MCF 10A (cell line): ENCODE data around the gene HPN. TPM values are rescaled to one million over a fixed set of nuclear protein-coding genes. Genes with fewer than 3 reads are reported as not detected.

ENCODE experiments used
- BruUV-seq: library from RNA; stranded (reverse); fragments of 400-500 nt; replicated peaks from 2 replicates; lab custom pipeline; 2021; lab: Mats Ljungman, UMichigan
- CTCF ChIA-PET: fragments of 300-600 bp; sonication (Branson Sonifier 250); formaldehyde crosslinking; extraction: SDS; loops from one replicate; lab custom pipeline; 2021; ENCODE audit warnings: antibody characterized with exemption, inconsistent platforms; lab: Yijun Ruan, JAX
- POLR2A ChIA-PET: fragments of 300-600, 350-650 bp; sonication (Branson Sonifier 250); formaldehyde crosslinking; extraction: SDS; loops from one replicate; lab custom pipeline; 2020; ENCODE audit warnings: antibody characterized with exemption, inconsistent platforms; lab: Yijun Ruan, JAX
- DNase-seq: peaks from one replicate; pipeline ENCODE4 v3.0.0-alpha.2; 2018; ENCODE audit not compliant: unreplicated experiment
- H3K27ac Mint-ChIP-seq: one replicate; pipeline ENCODE4 v1.8.0; 2022; ENCODE audit warnings: mild to moderate bottlenecking, low read depth, mixed read lengths; ENCODE audit not compliant: unreplicated experiment
- H3K27me3 Mint-ChIP-seq: one replicate; pipeline ENCODE4 v1.8.0; 2022; ENCODE audit warnings: mixed read lengths; ENCODE audit not compliant: insufficient read depth, unreplicated experiment
- H3K36me3 Mint-ChIP-seq: one replicate; pipeline ENCODE4 v1.8.0; 2022; ENCODE audit warnings: mild to moderate bottlenecking, moderate library complexity, mixed read lengths; ENCODE audit not compliant: insufficient read depth, unreplicated experiment
- H3K4me1 Mint-ChIP-seq: one replicate; pipeline ENCODE4 v1.8.0; 2022; ENCODE audit warnings: mixed read lengths; ENCODE audit not compliant: insufficient read depth, unreplicated experiment
- H3K4me3 Mint-ChIP-seq: one replicate; pipeline ENCODE4 v1.8.0; 2022; ENCODE audit warnings: mild to moderate bottlenecking, moderate library complexity, mixed read lengths; ENCODE audit not compliant: unreplicated experiment
- H3K9me3 Mint-ChIP-seq: one replicate; pipeline ENCODE4 v1.8.0; 2022; ENCODE audit warnings: mixed read lengths; ENCODE audit not compliant: unreplicated experiment
- CTCF ChIP-seq: fragments of 200-600 bp; IDR thresholded peaks from one replicate; pipeline ENCODE4 v1.8.0; 2022; ENCODE audit warnings: antibody characterized with exemption, mild to moderate bottlenecking; ENCODE audit not compliant: unreplicated experiment
- intact Hi-C: fragments of 100-400 bp; cut with micrococcal nuclease; formaldehyde crosslinking; loops from 2 replicates; pipeline ENCODE4 v1.14.1; 2022
- total RNA-seq: library from RNA; stranded (reverse); gene quantifications from 2 replicates; pipeline ENCODE4 v1.2.3, GENCODE V29; 2022

The HPN gene
- total RNA-seq, 1 experiment from 2014 or later: not detected

GRCh38 chr19:34999498-35000337 lies 41.8 kb upstream of the HPN start, which contains the start of gene GRAMD1A:
TSS of gene GRAMD1A (plus strand) at chr19:35000323. CDS start at chr19:35000479, 156 bp downstream.
- TSS peak; percentile 91 for BruUV-seq
- POLR2A ChIA-PET: interaction anchor here (0.6 to 1.8 kb wide), 4 partner anchors 11 to 73 kb away, joined by 4 to 9 read pairs (median 6); partner anchors contain the start of genes ZNF30 and ZNF792
- Mint-ChIP-seq H3K4me3 (peak within 1 kb of the TSS; percentile 84), H3K4me1 (peaks cover 29% of the 10 kb centered on the region), H3K27me3 (no peaks in the 10 kb centered on the region), H3K27ac (peak within 1 kb of the TSS; percentile 86), H3K9me3 (no peaks in the 10 kb centered on the region), H3K36me3 (peaks cover 6% of the 10 kb centered on the region)
- peak; percentile 93 for DNase-seq
- CTCF ChIA-PET: interaction anchor here (0.7 to 2.7 kb wide), 3 partner anchors 17 to 46 kb away, joined by 3 to 16 read pairs (median 5); no protein-coding TSS in a partner anchor
- intact Hi-C loops: no loop called here
- no peak for TF ChIP-seq CTCF

GRCh38 chr19:35000338-35000646 lies 41.2 kb upstream of the HPN start:
- peak overlapping the region; percentile 84 for H3K4me3 Mint-ChIP-seq
- peak overlapping the region; percentile 86 for H3K27ac Mint-ChIP-seq
- H3K27me3 Mint-ChIP-seq: no peaks in the 10 kb centered on the region
- intact Hi-C loops: no loop called here
- peaks cover 29% of the 10 kb centered on the region for H3K4me1 Mint-ChIP-seq
- BruUV-seq: no TSS peak
- no peak for TF ChIP-seq CTCF
- DNase-seq: no peak
- CTCF ChIA-PET: interaction anchor here (0.6 to 2.7 kb wide), 5 partner anchors 13 to 244 kb away, joined by 3 to 16 read pairs (median 5); no protein-coding TSS in a partner anchor
- POLR2A ChIA-PET: interaction anchor here (0.5 to 1.8 kb wide), 4 partner anchors 11 to 1546 kb away, joined by 3 to 9 read pairs (median 6); partner anchors contain the start of genes ZNF30 and ZNF792
- H3K9me3 Mint-ChIP-seq: no peaks in the 10 kb centered on the region
- H3K36me3 Mint-ChIP-seq: peaks cover 8% of the 10 kb centered on the region

- Mint-ChIP-seq H3K9me3 (no peaks in the 10 kb centered on the region), H3K4me1 (peaks cover 29% of the 10 kb centered on the region), H3K36me3 (peaks cover 14% of the 10 kb centered on the region), H3K27me3 (no peaks in the 10 kb centered on the region), H3K4me3 (peak overlapping the region; percentile 84), H3K27ac (peak overlapping the region; percentile 86)
- CTCF ChIA-PET: interaction anchor here (0.6 to 2.7 kb wide), 12 partner anchors 12 to 245 kb away, joined by 3 to 16 read pairs (median 4); partner anchors contain the start of gene ZNF30
- POLR2A ChIA-PET: interaction anchor here (0.5 to 1.8 kb wide), 8 partner anchors 10 to 1545 kb away, joined by 3 to 9 read pairs (median 4); partner anchors contain the start of genes ZNF30 and ZNF792
- peak; percentile 42 for DNase-seq
- BruUV-seq: TSS peak; percentile 29
- intact Hi-C loops: loop anchor here (1.0 kb wide), 1 partner anchor 28 kb away; no protein-coding TSS in a partner anchor
- no peak for TF ChIP-seq CTCF
Observed at GRCh38 chr19:35000647-35001501, 40.6 kb upstream of the HPN start.
